BJ (cell line): Measurements from ENCODE around the gene CCL14. TPM values are rescaled to one million over a fixed set of nuclear protein-coding genes. Genes with fewer than 3 reads are reported as not detected.

Experiments
- polyA plus RNA-seq: library from polyadenylated mRNA; depleted of rRNA; stranded (reverse); fragments of >200 nt; gene quantifications from 2 replicates; pipeline ENCODE4 v1.2.3, GENCODE V29; 2011; rRNA removed

The CCL14 gene
- polyA plus RNA-seq, 1 experiment: not detected

Other genes with a start within 250 kb of the CCL14 start
- not detected in 2 replicates for gene GAS2L2, start 233.5 kb downstream of the CCL14 start, polyA plus RNA-seq
- not detected in 2 replicates for gene C17orf50, start 225.8 kb downstream of the CCL14 start, polyA plus RNA-seq
- gene MMP28, start 191.1 kb downstream of the CCL14 start, polyA plus RNA-seq: 0.15 and 0.28 TPM in 2 replicates
- 27.4 and 49.6 TPM in 2 replicates for gene TAF15, start 177.2 kb downstream of the CCL14 start, polyA plus RNA-seq
- not detected in 2 replicates for gene HEATR9, start 117.8 kb downstream of the CCL14 start, polyA plus RNA-seq
- 0.16 TPM in 2 replicates for gene CCL5, start 106.4 kb downstream of the CCL14 start, polyA plus RNA-seq
- gene RDM1, start 56.0 kb downstream of the CCL14 start, polyA plus RNA-seq: 0.17 and 0.20 TPM in 2 replicates
- gene LYZL6, start 43.0 kb downstream of the CCL14 start, polyA plus RNA-seq: not detected in 2 replicates
- not detected in 2 replicates for gene CCL16, start 5.2 kb downstream of the CCL14 start, polyA plus RNA-seq
- not detected in 2 replicates for gene CCL15, start 14.8 kb upstream of the CCL14 start, polyA plus RNA-seq
- gene CCL23, start 31.2 kb upstream of the CCL14 start, polyA plus RNA-seq: not detected in 2 replicates
- not detected in 2 replicates for gene CCL18, start 77.5 kb upstream of the CCL14 start, polyA plus RNA-seq
- gene CCL3, start 103.4 kb upstream of the CCL14 start, polyA plus RNA-seq: not detected in 2 replicates
- gene CCL4, start 117.1 kb upstream of the CCL14 start, polyA plus RNA-seq: not detected in 2 replicates
- gene TBC1D3B, start 189.9 kb upstream of the CCL14 start, polyA plus RNA-seq: 1.4 and 2.3 TPM in 2 replicates
- gene CCL3L1, start 210.0 kb upstream of the CCL14 start, polyA plus RNA-seq: not detected in 2 replicates
- not detected in 2 replicates for gene CCL4L2, start 224.3 kb upstream of the CCL14 start, polyA plus RNA-seq